CD4-positive, alpha-beta T cell treated with Interleukin-6 at 100 ng/mL for 8 hours (primary cell): ENCODE data around the gene SRGN.
A peak's percentile ranks its signal among the peaks of the same experiment; 100 is the strongest.

Source experiments
- DNase-seq: peaks from one replicate; pipeline ENCODE4 v3.0.0-alpha.2; 2020; ENCODE audit warnings: mixed read lengths, low spot score

SRGN gene

GRCh38 chr10:69061305-69062161, 26.4 kb upstream of the SRGN start:
- peak; percentile 39 for DNase-seq

- no peak for DNase-seq
Measured at GRCh38 chr10:69062901-69063300, 25.0 kb upstream of the SRGN start.

- DNase-seq = no peak
Measured at GRCh38 chr10:69064762-69065328, 23.1 kb upstream of the SRGN start.

GRCh38 chr10:69065406-69066361, 22.2 kb upstream of the SRGN start:
- DNase-seq = no peak

GRCh38 chr10:69067189-69067588, 20.7 kb upstream of the SRGN start:
- no peak for DNase-seq

GRCh38 chr10:69068549-69068948, 19.4 kb upstream of the SRGN start:
- no peak for DNase-seq

- no peak for DNase-seq
Measured at GRCh38 chr10:69069090-69070042, 18.5 kb upstream of the SRGN start.

GRCh38 chr10:69070951-69071350, 17.0 kb upstream of the SRGN start:
- DNase-seq = no peak

GRCh38 chr10:69071610-69072009, 16.3 kb upstream of the SRGN start:
- DNase-seq = no peak

- DNase-seq = no peak
Measured at GRCh38 chr10:69073026-69073425, 14.9 kb upstream of the SRGN start.

- DNase-seq = no peak
Measured at GRCh38 chr10:69073736-69074364, 14.1 kb upstream of the SRGN start.

GRCh38 chr10:69074532-69074931, 13.4 kb upstream of the SRGN start:
- DNase-seq = no peak

- no peak for DNase-seq
Measured at GRCh38 chr10:69075431-69075830, 12.5 kb upstream of the SRGN start.

- no peak for DNase-seq
Measured at GRCh38 chr10:69078311-69078710, 9.6 kb upstream of the SRGN start.

- DNase-seq = no peak
Measured at GRCh38 chr10:69080226-69080625, 7.7 kb upstream of the SRGN start.

GRCh38 chr10:69086001-69086509, 1.8 kb upstream of the SRGN start:
- no peak for DNase-seq

- DNase-seq = no peak
Measured at GRCh38 chr10:69088471-69088769, 517 bp downstream of the SRGN start.

- peak; percentile 78 for DNase-seq
Measured at GRCh38 chr10:69088801-69089501, 1.0 kb downstream of the SRGN start.

- DNase-seq = peak; percentile 74
Measured at GRCh38 chr10:69089638-69090599, 2.0 kb downstream of the SRGN start.
